SW 1271 (cell line): ENCODE data around the gene PCLO.
"Not testable (repeated sequence)": the region's sequence is repeated elsewhere in the genome, so short reads cannot be mapped to it uniquely, and the experiment has no call there.

Experiments used
- DNase-seq, 2 experiments: peaks; one replicate each; lab custom pipeline; 2025; lab: John Stamatoyannopoulos, UW

PCLO gene

GRCh38 chr7:82964150-82964882, 198.4 kb downstream of the PCLO start:
- no peak for DNase-seq

GRCh38 chr7:82961240-82961639, 201.4 kb downstream of the PCLO start:
- DNase-seq: no peak

GRCh38 chr7:82959528-82959927, 203.2 kb downstream of the PCLO start:
- no peak for DNase-seq

GRCh38 chr7:82957521-82957920, 205.2 kb downstream of the PCLO start:
- DNase-seq: no peak

GRCh38 chr7:82953324-82954027, 209.2 kb downstream of the PCLO start:
- no peak for DNase-seq

GRCh38 chr7:82950436-82950835, 212.2 kb downstream of the PCLO start:
- DNase-seq: no peak

- no peak for DNase-seq
These were observed 217.2 kb downstream of the PCLO start for GRCh38 chr7:82945480-82945879.

- DNase-seq: no peak
These were observed 217.6 kb downstream of the PCLO start for GRCh38 chr7:82945056-82945455.

- DNase-seq: no peak
These were observed 230.2 kb downstream of the PCLO start for GRCh38 chr7:82932516-82932915.

- DNase-seq: no peak
These were observed 236.2 kb downstream of the PCLO start for GRCh38 chr7:82926477-82926876.

GRCh38 chr7:82925331-82925730, 237.4 kb downstream of the PCLO start:
- no peak for DNase-seq

- DNase-seq: no peak
These were observed 256.2 kb downstream of the PCLO start for GRCh38 chr7:82906502-82906901.

- DNase-seq: no peak
These were observed 257.8 kb downstream of the PCLO start for GRCh38 chr7:82904871-82905270.

- DNase-seq: not testable (repeated sequence)
These were observed 261.6 kb downstream of the PCLO start for GRCh38 chr7:82901098-82901497.

- DNase-seq: no peak
These were observed 265.2 kb downstream of the PCLO start for GRCh38 chr7:82897500-82897899.

GRCh38 chr7:82894341-82894740, 268.3 kb downstream of the PCLO start:
- not testable (repeated sequence) for DNase-seq

GRCh38 chr7:82886324-82886723, 276.4 kb downstream of the PCLO start:
- no peak for DNase-seq

- no peak for DNase-seq
These were observed 296.8 kb downstream of the PCLO start for GRCh38 chr7:82865856-82866255.

- DNase-seq: peak in 1 of 2 experiments; percentile 17
These were observed 303.4 kb downstream of the PCLO start for GRCh38 chr7:82859106-82859850.

GRCh38 chr7:82851121-82851520, 311.6 kb downstream of the PCLO start:
- no peak for DNase-seq

- DNase-seq: peak in 1 of 2 experiments; percentile 8
These were observed 320.9 kb downstream of the PCLO start for GRCh38 chr7:82841828-82842227.

- no peak for DNase-seq
These were observed 322.6 kb downstream of the PCLO start for GRCh38 chr7:82840061-82840460.

GRCh38 chr7:82839555-82839954, 323.1 kb downstream of the PCLO start:
- DNase-seq: no peak
